ENCODE measurements around the gene CD2.

CD2 gene

GRCh38 chr1:116754198-116754977 is at the start of gene CD2:
Gene CD2, plus strand, starts transcription at chr1:116754430. Its CDS starts 63 bp downstream, at chr1:116754493.
- DNase-seq: no peak

DNA sequence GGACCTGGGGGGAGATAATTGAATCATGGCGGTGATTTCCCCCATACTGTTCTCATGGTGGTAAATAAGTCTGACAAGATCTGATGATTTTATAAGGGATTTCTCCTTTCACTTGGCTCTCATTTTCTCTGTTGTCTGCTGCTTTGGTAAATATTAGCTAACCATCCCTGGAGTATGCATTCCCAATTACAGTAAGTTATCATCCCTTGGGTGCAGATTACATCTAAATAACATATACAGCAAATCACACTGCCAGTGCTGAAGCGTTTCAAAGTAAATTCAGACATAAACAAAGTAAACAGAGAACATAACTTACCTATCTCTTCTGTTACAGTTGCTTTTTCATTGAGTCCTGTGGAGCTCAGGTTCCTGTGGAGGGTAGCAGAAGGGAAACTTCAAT is 48.1 kb upstream of the CD2 start:
- no peak for DNase-seq

GRCh38 chr1:116706841-116707240 is 47.4 kb upstream of the CD2 start:
- no peak for DNase-seq

DNA sequence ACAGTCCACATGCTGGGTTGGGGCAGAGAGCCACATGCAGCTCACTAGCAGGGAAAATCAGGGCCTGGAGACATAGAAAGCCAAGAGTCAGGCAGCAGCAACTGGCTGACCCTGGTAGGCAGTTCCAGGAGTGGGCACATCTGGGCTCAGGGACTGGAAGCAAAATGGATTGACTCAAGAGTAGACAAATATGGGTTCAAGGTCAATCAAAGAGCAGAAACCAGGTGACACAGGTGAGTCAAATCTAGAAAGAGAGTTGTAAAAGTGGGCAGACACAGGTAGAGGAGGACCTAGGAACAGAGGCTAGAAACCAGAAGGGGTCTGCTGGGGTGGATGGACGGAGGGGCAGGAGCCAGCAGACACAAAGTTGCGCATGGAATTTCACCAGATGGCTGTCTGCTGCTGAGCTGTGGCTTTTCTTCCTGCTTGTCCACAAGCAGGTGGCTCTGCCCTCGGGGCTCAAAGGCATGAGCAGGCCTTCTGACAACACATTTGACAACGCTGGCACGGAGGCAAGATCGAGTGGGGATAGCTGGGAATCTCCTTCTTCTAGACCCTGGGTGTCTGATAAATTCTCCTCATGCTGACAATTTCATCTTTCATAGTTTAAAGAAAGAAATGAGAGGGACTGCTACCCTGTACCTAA is 45.9 kb upstream of the CD2 start:
- no peak for DNase-seq

DNA sequence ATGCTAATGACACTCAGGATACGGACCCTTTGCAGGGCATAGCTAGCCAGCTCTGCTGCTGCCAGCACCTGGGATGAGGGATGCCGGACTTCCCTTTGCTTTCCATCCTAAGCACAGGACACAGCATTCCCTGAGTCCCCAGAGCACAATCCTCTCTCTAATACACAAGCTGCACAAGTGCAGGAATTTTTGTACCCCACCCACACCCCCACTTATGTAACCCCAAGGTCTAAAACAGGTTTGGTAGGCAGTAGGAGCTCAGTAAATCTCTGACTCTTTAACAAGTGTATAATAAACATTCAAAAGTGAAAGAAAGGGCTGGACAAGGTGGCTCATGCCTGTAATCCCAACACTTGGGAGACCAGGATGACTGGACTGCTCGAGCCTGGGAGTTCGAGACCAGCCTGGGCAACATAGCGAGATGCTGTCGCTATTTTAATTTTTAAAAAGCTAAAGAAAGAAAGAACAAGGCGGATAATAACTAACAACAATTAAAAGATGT is 44.5 kb upstream of the CD2 start:
- no peak for DNase-seq

- no peak for DNase-seq
Observed at GRCh38 chr1:116710420-116711262, 43.6 kb upstream of the CD2 start.

DNA sequence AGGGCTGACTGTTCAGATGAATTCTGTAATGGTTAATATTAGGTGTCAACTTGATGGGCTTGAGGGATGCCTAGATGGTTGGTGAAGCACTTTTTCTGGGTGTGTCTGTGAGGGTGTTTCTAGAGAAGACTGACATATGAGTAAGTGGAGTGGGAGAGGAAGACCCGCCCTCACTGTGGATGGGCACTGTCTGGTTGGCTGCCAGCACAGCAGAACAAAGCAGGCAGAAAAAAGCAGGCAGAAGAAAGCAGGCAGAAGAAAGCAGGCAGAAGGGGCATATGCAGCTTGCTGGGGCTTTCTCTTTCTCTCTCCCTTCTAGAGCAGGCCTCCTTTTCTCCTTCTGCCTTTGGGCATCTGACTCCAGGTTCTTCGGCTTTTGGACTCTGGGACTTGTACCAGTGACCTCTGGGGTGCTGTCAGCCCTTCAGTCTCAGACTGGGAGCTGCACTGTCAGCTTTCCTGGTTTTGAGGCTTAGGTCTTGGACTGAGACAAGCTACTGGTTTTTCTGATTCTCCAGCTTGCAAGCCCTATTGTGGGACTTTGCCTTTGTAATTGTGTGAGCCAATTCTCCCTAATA is 42.9 kb upstream of the CD2 start:
- peak; percentile 13 for DNase-seq

DNA sequence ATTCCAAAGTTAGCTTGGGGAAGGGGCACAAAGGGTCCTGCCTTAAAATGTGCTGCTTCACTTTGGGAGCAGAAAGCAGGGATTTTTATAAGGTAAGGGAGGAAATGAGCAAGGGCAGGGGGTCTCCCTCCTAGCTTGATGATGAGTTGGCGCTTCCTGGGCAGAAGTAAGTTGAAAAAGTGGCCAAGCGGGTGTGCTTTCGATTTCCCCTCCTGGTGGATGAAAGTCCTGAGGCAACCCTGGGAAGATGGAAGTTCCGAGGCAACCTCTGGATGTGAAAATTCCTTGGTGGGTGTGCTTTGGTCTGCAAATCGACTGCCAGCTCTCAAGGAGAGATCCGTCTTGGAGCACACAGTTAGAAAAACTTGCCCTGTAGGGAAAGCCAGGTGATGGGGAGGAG is 41.7 kb upstream of the CD2 start:
- no peak for DNase-seq

- DNase-seq: no peak
Observed at GRCh38 chr1:116713474-116713873, 40.8 kb upstream of the CD2 start.

DNA sequence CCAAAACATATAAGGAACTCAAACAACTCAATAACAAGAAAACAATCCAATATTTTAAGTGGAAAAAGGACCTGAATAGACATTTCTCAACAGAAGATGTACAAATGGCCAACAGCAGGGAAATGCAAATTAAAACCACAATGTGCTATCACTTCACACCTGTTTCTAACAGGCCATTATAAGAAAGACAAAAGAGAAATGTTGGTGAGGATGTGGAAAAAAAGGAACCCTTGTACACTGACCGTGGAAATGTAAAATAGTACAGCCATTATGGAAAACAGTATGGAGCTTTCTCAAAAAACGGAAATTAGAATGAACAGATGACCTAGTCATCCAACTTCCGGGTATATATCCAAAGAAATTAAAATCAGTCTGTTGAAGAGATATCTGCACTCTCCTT is 37.8 kb upstream of the CD2 start:
- no peak for DNase-seq

DNA sequence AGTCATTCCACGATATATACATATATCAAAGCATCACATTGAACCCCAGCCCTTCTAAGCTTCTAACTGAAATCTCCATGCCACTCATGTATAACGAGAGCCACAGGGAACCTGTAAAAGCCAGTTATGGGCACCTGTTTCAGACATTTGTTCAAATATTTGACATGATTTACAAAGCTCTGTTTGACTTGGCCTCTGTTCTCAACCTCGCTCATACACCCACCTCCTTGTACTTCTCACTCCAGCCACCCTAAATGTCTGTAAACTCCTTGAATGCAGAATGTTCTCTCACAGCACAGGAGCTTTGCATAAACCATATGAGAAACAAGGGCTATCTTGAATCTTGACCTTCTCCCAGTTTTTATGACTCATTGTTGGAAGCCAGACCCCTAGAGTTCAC is 36.9 kb upstream of the CD2 start:
- DNase-seq: no peak

DNA sequence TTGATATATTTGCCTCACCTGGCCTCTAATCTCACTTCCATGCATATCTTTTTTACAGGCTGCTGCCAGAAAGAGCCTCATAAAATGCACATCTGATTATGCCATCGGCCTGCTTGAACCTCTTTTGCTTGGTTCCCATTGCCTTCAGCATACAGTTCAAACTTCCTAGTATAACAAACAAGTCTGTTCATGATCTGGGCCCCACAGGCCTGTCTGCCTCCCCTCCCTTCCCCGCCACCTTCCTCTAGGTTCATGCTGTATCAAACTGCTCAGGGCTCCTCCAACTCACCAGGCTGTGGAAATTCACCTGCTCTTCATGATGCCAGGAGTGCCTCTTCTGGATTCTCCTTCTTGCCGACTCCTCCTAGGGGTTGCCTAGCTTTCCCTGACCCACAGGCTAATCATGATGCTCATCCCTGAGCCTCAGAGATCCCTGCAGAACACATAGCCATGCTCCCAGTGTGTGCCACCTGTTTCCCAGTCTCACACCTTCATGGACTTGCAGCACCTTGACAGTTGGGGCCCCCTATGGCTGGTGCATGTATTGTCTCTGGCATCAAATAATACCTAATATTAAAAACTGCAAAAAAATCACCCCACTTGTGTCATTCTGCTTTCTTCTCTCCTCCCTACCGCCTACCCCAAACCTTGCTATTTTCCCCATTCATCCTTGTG is 33.7 kb upstream of the CD2 start:
- DNase-seq: no peak

- no peak for DNase-seq
Observed at GRCh38 chr1:116721039-116721405, 33.2 kb upstream of the CD2 start.

- DNase-seq: no peak
Observed at GRCh38 chr1:116721451-116722007, 32.7 kb upstream of the CD2 start.

GRCh38 chr1:116722016-116722838 is 32.0 kb upstream of the CD2 start:
- DNase-seq: no peak

DNA sequence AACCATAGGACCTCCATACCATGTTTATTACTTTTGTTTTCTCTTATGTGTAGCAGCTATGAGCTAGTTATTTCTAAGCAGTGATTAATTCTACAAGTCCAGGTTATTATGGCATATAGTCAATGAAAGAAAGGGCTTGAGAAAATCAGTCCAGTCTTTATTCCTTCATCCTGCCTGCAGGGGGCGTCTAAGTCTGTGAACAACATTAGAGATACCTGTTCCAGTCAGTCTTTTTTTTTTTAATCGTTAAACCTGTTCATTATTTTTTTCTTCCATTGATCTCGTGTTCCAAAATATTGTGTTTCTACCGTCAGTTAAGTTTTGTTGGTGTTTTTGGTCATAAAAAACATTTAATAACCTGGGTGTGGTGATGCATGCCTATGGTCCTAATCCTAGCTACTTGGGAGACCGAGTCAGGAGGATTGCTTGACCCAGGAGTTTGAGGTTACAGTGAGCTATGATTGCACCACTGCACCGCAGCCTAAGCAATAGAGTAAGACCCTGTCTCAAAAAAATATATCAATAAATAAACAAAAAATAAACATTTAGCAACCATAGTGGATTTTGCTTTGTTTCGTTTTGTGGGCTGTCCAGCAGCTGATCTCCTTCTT is 29.4 kb upstream of the CD2 start:
- DNase-seq: peak; percentile 43

GRCh38 chr1:116725798-116726197 is 28.4 kb upstream of the CD2 start:
- no peak for DNase-seq

DNA sequence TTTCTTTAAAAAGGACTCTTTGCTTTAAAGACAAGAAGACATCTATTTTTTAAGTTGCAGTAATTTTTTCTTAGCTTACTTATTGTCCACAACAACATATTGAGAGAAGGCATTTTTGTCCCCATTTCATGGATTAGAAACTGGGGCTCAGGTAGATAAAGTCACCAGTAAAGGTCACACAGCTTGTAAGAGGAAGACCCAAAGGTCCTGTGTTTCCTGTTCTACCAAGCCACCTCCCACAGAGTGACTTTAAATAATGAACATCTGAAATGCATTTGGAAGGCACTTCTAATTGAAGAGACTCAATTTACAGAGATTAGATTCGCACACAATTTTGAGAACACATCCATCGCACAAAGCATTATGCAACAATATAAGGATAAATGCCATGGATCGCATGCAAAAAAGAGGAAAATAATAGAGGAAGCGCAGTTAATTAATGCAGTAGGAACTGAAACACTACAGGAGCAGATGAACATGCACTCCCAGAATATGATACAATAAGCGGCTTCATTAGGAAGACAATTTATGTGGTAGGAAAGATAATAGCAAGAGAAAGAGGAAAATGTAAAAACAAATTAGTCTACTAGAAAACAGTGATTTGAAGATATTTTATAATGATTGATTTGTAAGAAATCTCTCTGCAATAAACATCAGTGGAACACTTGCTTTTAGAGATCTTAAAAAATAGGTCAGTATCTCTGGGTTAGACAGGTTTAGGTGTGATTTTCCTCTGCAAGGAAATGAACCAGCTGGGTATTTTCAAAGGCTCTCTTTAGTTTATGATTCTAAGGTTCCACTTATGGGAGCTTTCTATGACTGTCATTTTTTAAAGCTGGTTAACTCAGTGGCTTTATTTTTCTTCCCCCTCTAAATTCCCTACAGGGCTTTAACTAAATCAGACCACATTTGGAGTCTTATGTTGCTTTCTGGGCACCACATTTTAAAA is 27.1 kb upstream of the CD2 start:
- DNase-seq: no peak

DNA sequence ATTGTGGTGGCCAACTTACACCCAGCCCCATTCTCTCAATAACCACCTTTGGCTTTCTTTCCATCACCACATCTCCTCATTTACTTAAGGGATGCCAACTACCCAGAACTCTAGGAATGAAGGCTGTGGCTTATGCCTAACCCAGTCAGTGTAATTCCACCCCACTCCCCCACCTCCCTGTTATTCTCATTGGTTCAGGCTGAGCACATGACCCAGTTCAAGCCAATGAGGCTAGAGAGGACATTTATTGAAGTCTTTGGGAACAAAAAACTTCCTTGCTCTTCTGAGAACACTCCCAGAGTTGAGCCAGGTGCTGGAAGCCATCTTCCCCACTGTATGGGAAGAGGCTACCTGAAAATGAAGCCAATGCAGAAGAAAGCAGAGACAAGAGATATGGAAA is 22.8 kb upstream of the CD2 start:
- no peak for DNase-seq

GRCh38 chr1:116732726-116733125 is 21.5 kb upstream of the CD2 start:
- DNase-seq: no peak

Data from GDM1 (cell line).